Hepatocyte (in vitro differentiated cells): ENCODE data around the gene RNF141.

Experiments
- CTCF ChIP-seq: fragments of 200-600 bp; sonication (generic); IDR thresholded peaks from 2 replicates; pipeline ENCODE4 v1.5.1; 2016; ENCODE audit warnings: antibody characterized with exemption, mild to moderate bottlenecking; ENCODE audit not compliant: poor library complexity
- EZH2 ChIP-seq: fragments of 200-600 bp; sonication (generic); IDR thresholded peaks from 2 replicates; pipeline ENCODE4 v1.6.1; 2016; ENCODE audit warnings: antibody characterized with exemption, mild to moderate bottlenecking, borderline replicate concordance
- EZH2phosphoT487 ChIP-seq: fragments of 200-600 bp; sonication (generic); IDR thresholded peaks from one replicate; pipeline ENCODE4 v1.6.1; 2018; ENCODE audit warnings: antibody characterized with exemption, mild to moderate bottlenecking, low read depth, moderate library complexity; ENCODE audit not compliant: unreplicated experiment, severe bottlenecking

GRCh38 chr11:10477690-10478046 lies 63.3 kb downstream of the RNF141 start:
- TF ChIP-seq CTCF = no peak
- no peak for TF ChIP-seq EZH2phosphoT487
- no peak for TF ChIP-seq EZH2
